Stimulated activated naive B cell treated with anti-CD40 and anti-IgM and Interleukin-4, amounts not matched to agents 10 μg/mL and 1 μg/mL and 100 μg/mL, for 72 hours (primary cell): Measurements from ENCODE around the gene GLMN.
"Not testable (repeated sequence)": the region's sequence is repeated elsewhere in the genome, so short reads cannot be mapped to it uniquely, and the experiment has no call there.

Experiments used
- ATAC-seq, 2 donors: fragments of 150-1000 bp; cut with Tn5 transposase; replicated peaks; 2 replicates each; pipeline ENCODE4 v1.10.0; 2021; ENCODE audit warnings: moderate library complexity in 1 of 2
- DNase-seq: peaks from one replicate; pipeline ENCODE4 v3.0.0; 2021
- H3K27ac Mint-ChIP-seq: one replicate; pipeline ENCODE4 v1.8.0; 2022; ENCODE audit warnings: mild to moderate bottlenecking, mixed read lengths
- H3K27me3 Mint-ChIP-seq, 2 donors: one replicate each; pipeline ENCODE4 v1.8.0; 2022; ENCODE audit warnings: mixed read lengths in 2 of 2
- H3K36me3 Mint-ChIP-seq, 2 donors: one replicate each; pipeline ENCODE4 v1.8.0; 2022; ENCODE audit warnings: mixed read lengths in 2 of 2, mild to moderate bottlenecking in 1 of 2
- H3K4me1 Mint-ChIP-seq, 2 donors: one replicate each; pipeline ENCODE4 v1.8.0; 2022; ENCODE audit warnings: mixed read lengths in 2 of 2, mild to moderate bottlenecking in 1 of 2
- H3K4me3 Mint-ChIP-seq, 2 donors: one replicate each; pipeline ENCODE4 v1.8.0; 2022; ENCODE audit warnings: mild to moderate bottlenecking in 2 of 2, mixed read lengths in 2 of 2, moderate library complexity in 1 of 2
- H3K9me3 Mint-ChIP-seq, 2 donors: one replicate each; pipeline ENCODE4 v1.8.0; 2022; ENCODE audit warnings: mixed read lengths in 2 of 2, mild to moderate bottlenecking in 1 of 2

The GLMN gene

DNA sequence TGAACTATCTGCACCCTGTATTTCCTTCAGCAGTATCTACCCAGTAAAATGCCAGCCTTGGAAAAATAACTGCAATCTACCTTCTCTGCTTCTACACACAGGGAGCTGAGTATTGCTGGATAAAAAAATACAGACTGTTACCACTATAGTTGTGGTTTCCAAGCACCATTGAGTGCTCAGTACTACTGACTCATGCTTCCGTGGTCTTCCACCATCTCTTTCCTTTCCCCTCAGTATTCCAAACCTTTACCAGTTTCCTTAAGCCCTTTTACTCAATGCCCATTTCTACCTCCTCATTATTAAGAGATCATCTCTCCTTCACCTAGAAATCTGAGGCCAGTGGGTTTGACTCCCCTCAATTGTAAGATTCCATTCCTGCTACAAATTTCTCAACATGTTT is 23.8 kb downstream of the GLMN start:
- Mint-ChIP-seq H3K27ac (no peak overlapping the region), H3K36me3 (peaks cover 55% of the 10 kb centered on the region in 2 donors), H3K27me3 (no peaks in the 10 kb centered on the region), H3K9me3 (no peaks in the 10 kb centered on the region), H3K4me3 (no peak overlapping the region), H3K4me1 (no peaks in the 10 kb centered on the region)
- no peak for DNase-seq
- no peak for ATAC-seq

DNA sequence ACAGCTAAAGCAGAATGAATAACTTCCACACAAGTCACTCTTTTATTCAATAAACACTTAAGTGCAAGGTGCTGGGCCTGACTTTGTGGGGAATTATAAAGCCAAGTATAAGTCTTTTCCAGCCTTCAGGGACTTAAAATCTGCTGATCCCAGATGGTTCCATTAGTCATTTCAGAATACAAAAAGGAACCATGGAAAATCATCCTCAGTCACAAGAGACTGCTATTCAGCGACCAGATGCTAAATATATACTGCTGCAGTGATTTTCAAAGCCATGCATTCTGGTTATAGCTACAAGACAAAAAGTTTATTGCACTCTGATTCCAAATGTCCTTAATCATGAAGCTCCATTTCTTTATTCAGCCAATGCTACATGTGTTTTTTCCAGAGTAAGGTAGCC is 25.7 kb downstream of the GLMN start:
- DNase-seq (no peak), ATAC-seq (no peak)
- H3K4me1 Mint-ChIP-seq, result no peaks in the 10 kb centered on the region
- no peak overlapping the region for H3K4me3 Mint-ChIP-seq
- no peak overlapping the region for H3K27ac Mint-ChIP-seq
- no peaks in the 10 kb centered on the region for H3K9me3 Mint-ChIP-seq
- peaks cover 48 to 50% of the 10 kb centered on the region in 2 donors for H3K36me3 Mint-ChIP-seq
- H3K27me3 Mint-ChIP-seq, result no peaks in the 10 kb centered on the region

DNA sequence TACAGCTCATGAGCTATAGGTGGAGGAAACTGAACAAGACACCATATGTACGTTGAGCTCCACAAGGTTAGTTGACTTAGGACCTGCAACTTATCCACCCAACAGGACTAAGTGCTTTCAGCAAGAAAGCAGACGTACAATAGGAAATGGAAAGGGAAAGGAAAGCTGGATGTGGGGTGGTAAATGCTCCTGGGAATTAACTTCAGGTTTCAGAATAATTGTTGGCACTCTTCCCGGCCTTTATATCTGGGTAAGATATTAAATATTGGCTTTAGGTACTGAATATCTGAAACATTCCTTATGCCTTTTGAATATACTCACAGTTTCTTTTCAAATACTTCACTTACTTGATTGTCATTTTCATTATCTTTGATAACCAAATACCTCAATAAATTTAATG is 36.3 kb downstream of the GLMN start:
- Mint-ChIP-seq H3K27ac (no peak overlapping the region), H3K4me1 (no peaks in the 10 kb centered on the region), H3K27me3 (no peaks in the 10 kb centered on the region), H3K36me3 (peaks cover 32 to 58% of the 10 kb centered on the region in 2 donors), H3K4me3 (no peak overlapping the region), H3K9me3 (no peaks in the 10 kb centered on the region)
- ATAC-seq (no peak), DNase-seq (no peak)

DNA sequence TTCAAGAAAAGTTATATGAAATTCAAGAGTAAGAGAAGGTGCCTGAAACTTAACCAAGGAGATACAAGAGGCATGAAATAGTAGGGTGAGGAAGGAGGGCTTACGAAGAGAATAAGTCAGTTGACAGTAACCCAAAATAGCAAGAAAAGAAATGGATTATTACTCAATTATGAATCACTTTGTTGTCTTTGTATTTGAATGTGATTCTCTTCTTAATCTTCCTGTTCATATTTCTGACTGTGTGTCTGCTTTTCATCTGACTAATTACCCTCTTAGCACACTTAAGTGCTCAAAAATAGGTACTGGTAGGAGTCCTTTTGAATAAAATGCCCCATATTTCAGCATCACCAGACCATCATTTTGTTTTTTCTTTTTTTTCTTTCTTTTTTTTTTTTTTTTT is 39.4 kb downstream of the GLMN start:
- Mint-ChIP-seq H3K4me3 (no peak overlapping the region), H3K4me1 (no peaks in the 10 kb centered on the region), H3K27me3 (no peaks in the 10 kb centered on the region), H3K9me3 (peaks cover 12 to 14% of the 10 kb centered on the region in 2 donors), H3K36me3 (peaks cover 58 to 78% of the 10 kb centered on the region in 2 donors), H3K27ac (no peak overlapping the region)
- no peak for DNase-seq
- no peak for ATAC-seq

DNA sequence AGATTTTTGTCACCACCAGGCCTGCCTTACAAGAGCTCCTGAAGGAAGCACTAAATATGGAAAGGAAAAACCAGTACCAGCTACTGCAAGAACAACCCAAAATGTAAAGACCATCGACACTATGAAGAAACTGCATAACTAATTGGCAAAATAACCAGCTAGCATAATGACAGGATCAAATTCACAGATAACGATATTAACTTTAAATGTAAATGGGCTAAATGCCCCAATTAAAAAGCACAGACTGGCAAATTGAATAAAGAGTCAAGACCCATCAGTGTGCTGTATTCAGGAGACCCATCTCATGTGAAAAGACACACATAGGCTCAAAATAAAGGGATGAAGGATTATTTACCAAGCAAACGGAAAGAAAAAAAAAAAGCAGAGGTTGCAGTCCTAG is 44.1 kb downstream of the GLMN start:
- H3K36me3 Mint-ChIP-seq, result peaks cover 60 to 71% of the 10 kb centered on the region in 2 donors

DNA sequence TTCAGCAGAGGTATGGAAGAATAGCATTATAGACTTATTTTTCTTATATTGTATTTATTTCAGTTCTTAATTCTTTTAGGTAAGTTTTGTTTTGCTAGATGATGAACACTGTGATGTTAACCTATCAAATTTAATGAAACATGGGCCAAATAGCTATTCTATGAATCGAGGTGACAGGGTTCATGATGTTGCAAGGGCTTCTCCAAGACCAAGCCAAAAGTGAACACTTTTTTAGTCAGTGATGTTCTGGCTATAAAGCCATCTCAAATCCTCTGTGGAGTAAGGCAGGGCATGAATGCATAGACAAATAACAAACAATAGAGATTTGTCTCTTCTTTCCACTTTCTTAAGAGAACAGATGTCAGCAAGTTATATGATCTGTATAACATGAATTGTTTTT is 54.4 kb downstream of the GLMN start:
- DNase-seq, result no peak
- Mint-ChIP-seq H3K9me3 (no peaks in the 10 kb centered on the region), H3K36me3 (peaks cover 8 to 9% of the 10 kb centered on the region in 2 donors), H3K4me1 (no peaks in the 10 kb centered on the region), H3K27ac (no peak overlapping the region), H3K27me3 (no peaks in the 10 kb centered on the region), H3K4me3 (no peak overlapping the region)
- ATAC-seq, result no peak

More for the DNA sequence above, 44.1 kb downstream of the GLMN start:
- not testable (repeated sequence) for H3K27ac Mint-ChIP-seq, ATAC-seq, H3K27me3 Mint-ChIP-seq, H3K4me1 Mint-ChIP-seq, DNase-seq, H3K4me3 Mint-ChIP-seq
- H3K9me3 Mint-ChIP-seq, result peaks cover 18 to 20% of the 10 kb centered on the region in 2 donors

DNA sequence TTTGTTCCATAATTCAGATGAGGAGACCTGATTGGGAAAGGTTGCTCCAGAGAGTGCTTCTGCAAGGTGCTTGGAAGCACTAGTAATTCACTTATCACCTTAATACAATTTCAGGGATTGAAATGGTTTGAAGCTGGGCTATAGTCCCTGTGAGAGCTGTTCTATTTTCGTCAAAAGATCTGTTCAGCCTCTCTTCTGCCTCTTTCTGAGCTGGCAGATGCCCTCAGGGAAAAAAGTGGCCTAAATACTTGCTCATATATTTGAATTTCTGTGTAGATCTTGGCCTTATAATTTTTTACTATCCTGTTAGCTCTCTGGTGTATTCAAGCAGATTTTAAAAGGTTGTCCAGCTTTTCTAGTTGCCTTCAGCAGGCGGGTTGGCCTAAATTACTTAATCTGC is 58.8 kb downstream of the GLMN start:
- DNase-seq (no peak), ATAC-seq (no peak)
- H3K4me1 Mint-ChIP-seq, result no peaks in the 10 kb centered on the region
- no peak overlapping the region for H3K4me3 Mint-ChIP-seq
- no peaks in the 10 kb centered on the region for H3K36me3 Mint-ChIP-seq
- peaks cover 15 to 17% of the 10 kb centered on the region in 2 donors for H3K27me3 Mint-ChIP-seq
- H3K27ac Mint-ChIP-seq, result no peak overlapping the region
- no peaks in the 10 kb centered on the region for H3K9me3 Mint-ChIP-seq

DNA sequence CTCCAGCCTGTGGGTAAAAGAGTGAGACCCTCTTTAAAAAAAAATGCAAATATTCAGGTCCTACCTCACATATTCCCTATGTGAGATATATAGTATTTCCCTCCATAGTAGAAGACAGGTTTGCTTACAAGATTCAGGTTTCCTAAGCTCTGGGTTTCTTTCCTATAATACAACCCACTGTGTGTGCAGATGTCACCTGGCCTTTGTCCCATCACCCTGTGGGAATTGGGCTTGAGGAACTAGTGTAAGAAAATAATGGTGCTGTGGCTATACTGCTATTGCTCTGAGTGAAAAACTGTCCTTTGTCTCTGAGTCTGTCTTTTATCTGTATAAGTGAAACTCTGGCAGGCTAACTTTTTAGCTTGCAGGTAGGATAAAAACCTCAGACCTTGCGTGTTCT is 68.1 kb downstream of the GLMN start:
- no peaks in the 10 kb centered on the region for H3K4me1 Mint-ChIP-seq
- peaks cover 0 to 7% of the 10 kb centered on the region in 2 donors for H3K27me3 Mint-ChIP-seq
- no peak overlapping the region for H3K4me3 Mint-ChIP-seq
- ATAC-seq (no peak), DNase-seq (no peak)
- no peak overlapping the region for H3K27ac Mint-ChIP-seq
- H3K36me3 Mint-ChIP-seq, result no peaks in the 10 kb centered on the region
- no peaks in the 10 kb centered on the region for H3K9me3 Mint-ChIP-seq

DNA sequence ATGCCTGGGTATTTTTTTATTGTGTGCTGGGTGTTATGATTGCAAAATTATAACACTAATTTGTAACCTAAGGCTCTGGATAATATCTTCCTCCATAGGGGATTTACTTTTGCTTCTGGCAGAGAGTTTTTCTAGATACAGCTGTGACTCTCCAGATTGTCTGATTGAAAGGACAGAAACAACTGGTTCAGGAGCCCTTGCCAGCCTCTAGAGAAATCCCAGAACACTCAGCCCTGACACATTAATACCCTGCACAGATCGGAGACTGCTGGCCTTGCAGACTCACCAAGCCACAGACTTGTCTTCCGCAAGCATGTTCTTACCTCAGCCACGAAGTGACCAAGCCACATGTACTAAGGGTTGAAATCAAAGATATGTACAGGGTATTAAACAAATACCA is 70.4 kb downstream of the GLMN start:
- Mint-ChIP-seq H3K27me3 (peaks cover 0 to 7% of the 10 kb centered on the region in 2 donors), H3K9me3 (no peaks in the 10 kb centered on the region), H3K4me3 (no peak overlapping the region), H3K36me3 (no peaks in the 10 kb centered on the region), H3K27ac (no peak overlapping the region), H3K4me1 (no peaks in the 10 kb centered on the region)
- no peak for DNase-seq
- no peak for ATAC-seq

DNA sequence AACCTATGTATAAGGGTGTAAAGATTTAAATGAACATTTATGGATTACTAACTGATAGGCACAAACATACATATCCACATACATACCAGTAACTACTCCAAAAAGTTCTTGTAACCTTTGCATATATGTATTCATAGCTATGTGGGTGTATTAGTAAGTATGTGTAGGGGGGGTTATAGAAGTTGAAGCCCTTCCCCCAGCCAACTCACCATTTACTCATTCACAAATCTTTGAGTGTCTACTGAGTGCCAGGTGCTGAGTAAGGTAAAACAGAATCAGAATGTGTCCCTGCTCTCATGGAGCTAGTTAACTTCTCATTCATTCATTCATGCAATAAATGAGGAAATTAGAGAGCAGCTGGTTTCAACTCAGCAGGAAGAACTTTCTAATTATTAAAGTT is 79.8 kb downstream of the GLMN start:
- no peak overlapping the region for H3K4me3 Mint-ChIP-seq
- no peak for ATAC-seq
- peaks cover 0 to 3% of the 10 kb centered on the region in 2 donors for H3K27me3 Mint-ChIP-seq
- no peak overlapping the region for H3K27ac Mint-ChIP-seq
- H3K9me3 Mint-ChIP-seq, result peaks cover 0 to 2% of the 10 kb centered on the region in 2 donors
- no peaks in the 10 kb centered on the region for H3K4me1 Mint-ChIP-seq
- H3K36me3 Mint-ChIP-seq, result no peaks in the 10 kb centered on the region
- DNase-seq, result no peak

DNA sequence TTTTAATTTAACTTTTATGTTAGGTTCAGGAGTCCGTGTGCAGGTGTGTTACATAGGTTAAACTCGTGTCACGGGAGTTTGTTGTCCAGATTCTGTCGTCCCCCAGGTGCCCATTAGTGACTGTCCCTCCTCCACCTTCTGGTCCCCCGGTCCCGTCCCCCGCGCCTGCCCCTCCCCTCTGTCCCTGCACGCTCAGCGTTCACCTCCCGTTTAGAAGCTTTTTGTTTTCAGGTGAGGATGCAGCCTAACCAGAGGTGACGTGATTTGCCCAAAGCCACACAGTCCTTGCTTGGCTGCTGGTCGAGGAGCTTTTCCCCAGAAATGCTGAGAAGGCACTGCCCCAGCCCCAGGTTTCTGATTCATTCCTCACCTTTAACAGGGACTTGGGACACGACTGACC is 80.2 kb downstream of the GLMN start:
- Mint-ChIP-seq H3K36me3 (no peaks in the 10 kb centered on the region), H3K27me3 (peaks cover 0 to 3% of the 10 kb centered on the region in 2 donors), H3K4me3 (no peak overlapping the region), H3K4me1 (no peaks in the 10 kb centered on the region), H3K27ac (no peak overlapping the region), H3K9me3 (peaks cover 0 to 2% of the 10 kb centered on the region in 2 donors)
- ATAC-seq (no peak), DNase-seq (no peak)

DNA sequence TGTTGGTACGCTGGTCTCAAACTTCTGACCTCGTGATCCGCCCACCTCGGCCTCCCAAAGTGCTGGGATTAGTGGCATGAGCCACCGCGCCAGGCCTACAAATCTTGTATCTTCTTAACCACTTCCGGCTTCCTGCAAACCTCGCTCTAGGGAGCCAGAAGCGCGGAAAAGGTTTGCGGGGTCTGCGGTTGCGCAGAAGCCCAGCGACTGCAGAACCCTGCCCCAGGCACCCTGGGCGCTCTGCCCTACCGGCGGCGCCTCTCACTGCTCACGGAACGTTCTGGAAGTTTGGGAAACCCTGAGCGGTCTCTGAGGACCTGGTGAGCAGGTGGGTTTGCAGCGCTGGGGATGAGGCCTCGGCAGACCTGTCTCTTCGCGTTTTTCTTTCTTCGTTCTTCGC is 81.1 kb downstream of the GLMN start, which contains the start of gene C1orf146:
TSS of gene C1orf146 (plus strand) at position 195 of the 400 bp plus-strand sequence. CDS start 13,506 bp downstream, outside the sequence.
- no peak within 1 kb of the TSS for H3K27ac Mint-ChIP-seq
- ATAC-seq (no peak), DNase-seq (no peak)
- H3K27me3 Mint-ChIP-seq, result peaks cover 0 to 3% of the 10 kb centered on the region in 2 donors
- H3K4me3 Mint-ChIP-seq, result no peak within 1 kb of the TSS
- no peaks in the 10 kb centered on the region for H3K36me3 Mint-ChIP-seq
- no peaks in the 10 kb centered on the region for H3K4me1 Mint-ChIP-seq
- H3K9me3 Mint-ChIP-seq, result no peaks in the 10 kb centered on the region

DNA sequence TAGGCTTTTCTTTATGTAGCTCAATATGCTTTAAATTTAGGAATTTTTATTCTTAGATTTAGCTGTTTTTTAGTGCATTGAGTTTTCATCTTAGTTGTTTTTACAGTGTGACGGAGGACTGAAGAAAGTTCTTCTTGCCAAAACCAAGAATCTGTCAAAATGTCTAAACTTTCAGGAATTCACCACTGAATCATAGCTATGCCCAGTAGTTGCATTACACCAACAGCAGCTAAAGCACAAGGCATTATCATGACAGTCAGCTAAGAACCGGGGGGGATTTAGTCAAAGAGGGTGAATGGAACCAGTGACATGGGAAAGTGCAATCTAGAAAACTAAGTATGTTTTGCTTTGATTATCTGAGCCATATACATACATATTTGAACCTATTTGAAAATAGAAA is 87.6 kb downstream of the GLMN start:
- Mint-ChIP-seq H3K36me3 (no peaks in the 10 kb centered on the region), H3K27ac (no peak overlapping the region), H3K4me3 (no peak overlapping the region), H3K9me3 (peaks cover 0 to 2% of the 10 kb centered on the region in 2 donors), H3K4me1 (peaks cover 0 to 2% of the 10 kb centered on the region in 2 donors), H3K27me3 (peaks cover 0 to 8% of the 10 kb centered on the region in 2 donors)
- DNase-seq (no peak), ATAC-seq (no peak)

DNA sequence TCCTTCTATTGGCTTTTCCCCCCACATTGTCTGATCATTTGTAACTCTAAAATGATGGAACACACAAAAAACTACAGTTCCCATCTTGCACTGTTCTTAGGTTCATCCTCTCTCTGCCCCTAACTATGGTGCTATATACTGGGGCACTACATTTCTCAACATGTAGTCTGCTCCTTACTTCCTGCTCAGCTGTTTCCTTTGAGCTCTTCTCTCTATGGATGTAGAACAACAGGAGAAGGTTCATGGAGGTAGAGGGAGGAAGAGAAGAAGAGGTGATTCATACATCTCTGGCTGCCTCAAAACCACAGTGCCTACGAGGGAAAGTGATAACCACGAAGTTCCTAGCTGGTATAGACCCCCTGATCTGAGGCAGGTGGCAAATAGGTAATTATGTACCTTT is 88.1 kb downstream of the GLMN start:
- ATAC-seq (no peak), DNase-seq (no peak)
- Mint-ChIP-seq H3K27ac (no peak overlapping the region), H3K4me3 (no peak overlapping the region), H3K9me3 (peaks cover 0 to 4% of the 10 kb centered on the region in 2 donors), H3K36me3 (no peaks in the 10 kb centered on the region), H3K4me1 (peaks cover 0 to 2% of the 10 kb centered on the region in 2 donors), H3K27me3 (peaks cover 0 to 8% of the 10 kb centered on the region in 2 donors)

DNA sequence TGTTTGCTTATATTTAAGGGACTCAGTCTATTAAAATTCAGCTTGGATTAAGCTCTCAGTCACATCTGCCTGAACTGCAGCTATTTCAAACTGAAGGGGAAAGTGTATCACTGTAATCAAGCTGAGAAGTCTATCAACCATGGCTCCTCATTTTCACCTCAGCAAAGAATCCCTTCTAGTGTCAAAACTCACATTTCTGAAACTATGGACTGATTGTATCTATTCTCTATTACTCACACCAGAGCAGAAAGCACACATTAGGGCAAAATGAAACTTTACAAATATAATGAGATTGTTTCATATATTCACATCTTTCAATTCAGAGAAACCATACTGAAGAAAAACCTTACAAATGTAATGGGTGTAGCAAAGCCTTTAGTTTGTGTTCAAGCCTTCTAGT is 95.7 kb downstream of the GLMN start:
- ATAC-seq (no peak), DNase-seq (no peak)
- H3K4me3 Mint-ChIP-seq, result no peak overlapping the region
- no peaks in the 10 kb centered on the region for H3K36me3 Mint-ChIP-seq
- H3K4me1 Mint-ChIP-seq, result no peaks in the 10 kb centered on the region
- no peaks in the 10 kb centered on the region for H3K27me3 Mint-ChIP-seq
- H3K27ac Mint-ChIP-seq, result no peak overlapping the region
- peaks cover 0 to 2% of the 10 kb centered on the region in 2 donors for H3K9me3 Mint-ChIP-seq

DNA sequence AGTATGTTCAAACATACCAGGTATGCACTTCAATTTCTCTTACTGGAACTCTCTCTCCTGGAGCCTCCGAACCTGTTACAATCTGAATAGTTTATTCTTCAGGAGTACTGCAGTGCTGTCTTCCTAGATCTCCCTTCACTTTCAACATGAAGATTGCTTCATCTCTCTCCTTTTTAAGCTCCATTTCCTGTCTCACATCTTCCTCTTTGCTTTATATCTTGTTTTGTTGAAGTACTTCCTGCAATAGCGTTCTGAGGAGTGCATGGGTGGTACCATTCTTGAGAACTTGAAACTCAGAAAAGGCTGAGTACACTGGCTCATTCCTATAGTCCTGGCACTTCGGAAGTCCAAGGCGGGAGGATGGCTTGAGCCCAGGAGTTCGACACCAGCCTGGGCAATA is 96.8 kb downstream of the GLMN start:
- Mint-ChIP-seq H3K27ac (no peak overlapping the region), H3K4me1 (no peaks in the 10 kb centered on the region), H3K27me3 (no peaks in the 10 kb centered on the region), H3K4me3 (no peak overlapping the region), H3K36me3 (no peaks in the 10 kb centered on the region), H3K9me3 (peaks cover 0 to 2% of the 10 kb centered on the region in 2 donors)
- ATAC-seq, result no peak
- no peak for DNase-seq
